ENCODE measurements around the gene MLKL.

GRCh38 chr16:74720579-74720978 lies 19.9 kb upstream of the MLKL start:
- TF ChIP-seq CTCF (IDR thresholded peaks at IDR 0.05) (no peak), POLR2A (IDR thresholded peaks at IDR 0.05) (no peak)
